HepG2 (cell line): ENCODE measurements around the gene DCC. TPM values are rescaled to one million over a fixed set of nuclear protein-coding genes. Genes with fewer than 3 reads are reported as not detected.

Source experiments
- ATAC-seq: fragments of 200-7000 bp; cut with Tn5 transposase; 3 replicates; pipeline ENCODE4 v1.9.1; 2020; ENCODE audit warnings: mild to moderate bottlenecking, moderate library complexity
- BruUV-seq: library from RNA; stranded (reverse); fragments of 400-500 nt; replicated peaks from 2 replicates; lab custom pipeline; 2021; lab: Mats Ljungman, UMichigan
- CTCF ChIA-PET: fragments of 300-600 bp; formaldehyde crosslinking; extraction: SDS; loops from one replicate; lab custom pipeline; 2021; ENCODE audit warnings: low total read pairs, inconsistent platforms, low intra/inter-chr PET ratio; lab: Yijun Ruan, JAX
- POLR2A ChIA-PET: fragments of 350-600 bp; sonication (Branson Sonifier 250); formaldehyde crosslinking; loops from one replicate; lab custom pipeline; 2020; ENCODE audit warnings: antibody characterized with exemption, inconsistent platforms; lab: Yijun Ruan, JAX
- DNase-seq: peaks from one replicate; pipeline ENCODE4 v3.0.0-alpha.2; 2015; ENCODE audit warnings: low spot score
- FAIRE-seq: peaks from 3 replicates; lab custom pipeline; 2011; peaks lifted over from hg19 to GRCh38; lab: Jason Lieb, UNC
- H2AFZ ChIP-seq: one replicate; pipeline ENCODE4 v1.6.1; 2011; ENCODE audit warnings: low read length, inconsistent platforms
- H3K27ac ChIP-seq: fragments of 300-600 bp; 3 replicates; pipeline ENCODE4 v1.8.0; 2011; ENCODE audit warnings: mixed run types, mild to moderate bottlenecking, mixed read lengths, low read length, inconsistent platforms; ENCODE audit not compliant: insufficient read depth; ENCODE audit errors: extremely low read length
- H3K27me3 ChIP-seq, 2 experiments: fragments of 200-600 bp in 1 of 2; 2 replicates in 1 of 2; 3 replicates in 1 of 2; pipeline versions ENCODE4 v1.6.0 to v1.8.0; 2011; ENCODE audit warnings: low read length in 2 of 2, mild to moderate bottlenecking in 2 of 2, moderate library complexity in 2 of 2, inconsistent platforms in 1 of 2; ENCODE audit not compliant: insufficient read depth in 2 of 2, control insufficient read depth in 1 of 2
- H3K36me3 ChIP-seq, 2 experiments: fragments of 200-600 bp in 1 of 2; replicated peaks in 1 of 2; 2 replicates in 1 of 2; 3 replicates in 1 of 2; pipeline versions ENCODE4 v1.5.1 to v1.8.0; 2011; ENCODE audit warnings: low read length in 2 of 2, inconsistent platforms in 1 of 2; ENCODE audit not compliant: insufficient read depth in 2 of 2, control insufficient read depth in 1 of 2
- H3K4me1 ChIP-seq: 2 replicates; pipeline ENCODE4 v1.5.1; 2012; ENCODE audit warnings: low read length, inconsistent platforms; ENCODE audit not compliant: insufficient read depth
- H3K4me2 ChIP-seq: 2 replicates; pipeline ENCODE4 v1.6.0; 2011; ENCODE audit warnings: low read depth, low read length, inconsistent platforms
- H3K4me3 ChIP-seq, 3 experiments: fragments of 200-600 bp in 1 of 3; sonication (generic), shearing (Covaris generic) in 1 of 3; replicated peaks in 1 of 3; 2 replicates each; pipeline ENCODE4 v1.5.1; 2011 to 2016; ENCODE audit warnings: low read length in 3 of 3, inconsistent platforms in 2 of 3, low read depth in 2 of 3, mild to moderate bottlenecking in 2 of 3, control low read depth in 1 of 3, mixed read lengths in 1 of 3; ENCODE audit not compliant: insufficient read depth in 1 of 3
- H3K79me2 ChIP-seq: one replicate; pipeline ENCODE4 v1.6.1; 2011; ENCODE audit warnings: low read length, inconsistent platforms; ENCODE audit not compliant: insufficient read depth
- H3K9ac ChIP-seq: 2 replicates; pipeline ENCODE4 v1.6.0; 2011; ENCODE audit warnings: mild to moderate bottlenecking, low read depth, low read length, inconsistent platforms; ENCODE audit not compliant: insufficient read depth
- H3K9me3 ChIP-seq: 2 replicates; pipeline ENCODE4 v1.5.1; 2012; ENCODE audit warnings: mild to moderate bottlenecking, low read length
- H4K20me1 ChIP-seq: 2 replicates; pipeline ENCODE4 v1.6.0; 2011; ENCODE audit warnings: inconsistent platforms, mild to moderate bottlenecking, low read length, moderate library complexity; ENCODE audit not compliant: insufficient read depth
- CSRNP1 ChIP-seq: sonication (generic); formaldehyde crosslinking; IDR thresholded peaks from 2 replicates; pipeline ENCODE4 v1.8.1; 2023; ENCODE audit warnings: mild to moderate bottlenecking, missing genetic modification reagents
- KAT7 ChIP-seq: IDR thresholded peaks from 2 replicates; pipeline ENCODE4 v1.6.1; 2018; ENCODE audit warnings: borderline replicate concordance, missing compliant biosample characterization
- YEATS4 ChIP-seq: sonication (generic); formaldehyde crosslinking; IDR thresholded peaks from 2 replicates; pipeline ENCODE4 v1.4.0; 2020; ENCODE audit warnings: missing genetic modification reagents, borderline replicate concordance
- WGBS: methylation state at CpG from one replicate; pipeline ENCODE4 v1.1.6; 2017; ENCODE audit warnings: low lambda C conversion rate; 5-methylcytosine and 5-hydroxymethylcytosine counted together
- in situ Hi-C: cut with HindIII; loops from 2 replicates; pipeline ENCODE4 v1.10.0; 2017; ENCODE audit warnings: low pct_unique_long_range_greater_than_20kb; ENCODE audit not compliant: extremely low pct_ligation_motif_present
- intact Hi-C: fragments of 100-400 bp; cut with micrococcal nuclease; formaldehyde crosslinking; loops from one replicate; pipeline ENCODE4 v1.10.0; 2022; ENCODE audit not compliant: unreplicated experiment
- polyA plus RNA-seq, 8 experiments: library from polyadenylated mRNA; depleted of rRNA in 3 of 8; stranded (reverse) in 7 of 8; unstranded in 1 of 8; fragments of >200 nt; fragmentation: Illumina TruSeq in 4 of 8; extraction: Trizol in 4 of 8; gene quantifications; 2 replicates each; pipeline versions ENCODE4 v1.2.1 to v1.2.3, GENCODE V29; 2011 to 2016; ENCODE audit warnings: low read depth in 4 of 8, missing spikeins in 1 of 8, mixed read lengths in 1 of 8; ENCODE audit not compliant: insufficient read depth in 1 of 8
- total RNA-seq, 5 experiments: library from RNA; depleted of rRNA; stranded (reverse); fragments of >200 nt; fragmentation: Illumina TruSeq; extraction: Trizol; gene quantifications; 2 replicates each; pipeline ENCODE4 v1.2.3, GENCODE V29; 2016; ENCODE audit warnings: low read depth in 1 of 5
- TF ChIP-seq, protein P1 (sequence below): sonication (generic); formaldehyde crosslinking; IDR thresholded peaks from 2 replicates; pipeline ENCODE4 v1.9.0; 2021; ENCODE audit warnings: missing genetic modification reagents, borderline replicate concordance

The DCC gene
- total and polyA plus RNA-seq, 2 of the 13 experiments (the other 11 are each of a cell fraction or from before 2014, with no cell fraction given): not detected

- TF ChIP-seq KAT7 (no peak), CSRNP1 (CRISPR knock-in tag) (no peak), YEATS4 (CRISPR knock-in tag) (no peak)
- TF ChIP-seq, protein P1, sequence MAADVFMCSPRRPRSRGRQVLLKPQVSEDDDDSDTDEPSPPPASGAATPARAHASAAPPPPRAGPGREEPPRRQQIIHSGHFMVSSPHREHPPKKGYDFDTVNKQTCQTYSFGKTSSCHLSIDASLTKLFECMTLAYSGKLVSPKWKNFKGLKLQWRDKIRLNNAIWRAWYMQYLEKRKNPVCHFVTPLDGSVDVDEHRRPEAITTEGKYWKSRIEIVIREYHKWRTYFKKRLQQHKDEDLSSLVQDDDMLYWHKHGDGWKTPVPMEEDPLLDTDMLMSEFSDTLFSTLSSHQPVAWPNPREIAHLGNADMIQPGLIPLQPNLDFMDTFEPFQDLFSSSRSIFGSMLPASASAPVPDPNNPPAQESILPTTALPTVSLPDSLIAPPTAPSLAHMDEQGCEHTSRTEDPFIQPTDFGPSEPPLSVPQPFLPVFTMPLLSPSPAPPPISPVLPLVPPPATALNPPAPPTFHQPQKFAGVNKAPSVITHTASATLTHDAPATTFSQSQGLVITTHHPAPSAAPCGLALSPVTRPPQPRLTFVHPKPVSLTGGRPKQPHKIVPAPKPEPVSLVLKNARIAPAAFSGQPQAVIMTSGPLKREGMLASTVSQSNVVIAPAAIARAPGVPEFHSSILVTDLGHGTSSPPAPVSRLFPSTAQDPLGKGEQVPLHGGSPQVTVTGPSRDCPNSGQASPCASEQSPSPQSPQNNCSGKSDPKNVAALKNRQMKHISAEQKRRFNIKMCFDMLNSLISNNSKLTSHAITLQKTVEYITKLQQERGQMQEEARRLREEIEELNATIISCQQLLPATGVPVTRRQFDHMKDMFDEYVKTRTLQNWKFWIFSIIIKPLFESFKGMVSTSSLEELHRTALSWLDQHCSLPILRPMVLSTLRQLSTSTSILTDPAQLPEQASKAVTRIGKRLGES: no peak
- TF ChIP-seq, all 625 proteins: peak for 0
Measured at GRCh38 chr18:52569492-52569891, 229.5 kb downstream of the DCC start.

More at GRCh38 chr18:52569492-52569891, 229.5 kb downstream of the DCC start:
- DNase-seq (no peak), ATAC-seq (no peak), FAIRE-seq (no peak)
- Histone ChIP-seq H3K79me2 (no peaks in the 10 kb centered on the region), H3K4me1 (no peaks in the 10 kb centered on the region), H3K9me3 (no peaks in the 10 kb centered on the region), H3K4me2 (no peak overlapping the region), H2AFZ (no peak overlapping the region), H3K27me3 (no peaks in the 10 kb centered on the region), H3K4me3 (no peak overlapping the region), H3K36me3 (no peaks in the 10 kb centered on the region), H4K20me1 (no peaks in the 10 kb centered on the region), H3K9ac (no peak overlapping the region), H3K27ac (no peak overlapping the region)
- in situ Hi-C loops: no loop called here
- BruUV-seq: no TSS peak
- WGBS: 0% methylated on average over 1 of the region's 1 CpG
- ChIA-PET POLR2A (no interaction called here), CTCF (no interaction called here)
- intact Hi-C loops: no loop called here
